KOPT-K1 (cell line): ENCODE data around the gene SLC5A11.
"Not testable (repeated sequence)": the region's sequence is repeated elsewhere in the genome, so short reads cannot be mapped to it uniquely, and the experiment has no call there.

ENCODE experiments used
- H3K27ac ChIP-seq: fragments of 200-600 bp; sonication (generic); 2 replicates; pipeline ENCODE4 v1.5.1; 2016; ENCODE audit warnings: antibody characterized with exemption, mild to moderate bottlenecking, low read depth, low read length; ENCODE audit not compliant: poor library complexity, severe bottlenecking
- H3K36me3 ChIP-seq: fragments of 200-600 bp; sonication (generic); 2 replicates; pipeline ENCODE4 v1.5.1; 2017; ENCODE audit warnings: antibody characterized with exemption, mild to moderate bottlenecking, low read length, moderate library complexity; ENCODE audit not compliant: insufficient read depth
- H3K9me3 ChIP-seq: fragments of 200-600 bp; sonication (generic); 2 replicates; pipeline ENCODE4 v1.5.1; 2017; ENCODE audit warnings: antibody characterized with exemption, low read length, mild to moderate bottlenecking; ENCODE audit not compliant: insufficient read depth, poor library complexity, severe bottlenecking

The SLC5A11 gene

GRCh38 chr16:24847358-24847664, 1.5 kb downstream of the SLC5A11 start:
- Histone ChIP-seq H3K9me3 (no peaks in the 10 kb centered on the region), H3K36me3 (no peaks in the 10 kb centered on the region), H3K27ac (no peak overlapping the region)

DNA sequence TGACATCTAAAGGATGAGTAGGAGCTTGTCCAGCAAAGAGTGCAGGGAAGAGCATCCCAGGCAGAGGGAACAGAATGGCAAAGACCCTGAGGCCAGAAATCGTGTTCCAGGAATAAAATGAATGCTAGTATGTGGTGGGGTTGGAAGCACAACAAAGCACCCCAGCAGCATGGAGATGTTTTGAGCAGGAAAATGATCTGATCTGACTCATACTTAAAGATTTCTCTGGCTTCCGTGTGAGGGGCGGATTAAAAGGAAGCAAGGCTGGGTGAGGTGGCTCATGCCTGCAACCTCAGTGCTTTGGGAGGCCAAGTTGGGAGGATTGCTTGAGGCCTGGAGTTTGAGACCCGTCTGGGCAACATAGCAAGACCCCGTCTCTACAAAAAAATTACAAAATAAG, 2.3 kb downstream of the SLC5A11 start:
- Histone ChIP-seq H3K27ac (no peak overlapping the region), H3K9me3 (no peaks in the 10 kb centered on the region), H3K36me3 (no peaks in the 10 kb centered on the region)

GRCh38 chr16:24849641-24850040, 3.9 kb downstream of the SLC5A11 start:
- Histone ChIP-seq H3K9me3 (no peaks in the 10 kb centered on the region), H3K27ac (no peak overlapping the region)

GRCh38 chr16:24850289-24850938, 4.7 kb downstream of the SLC5A11 start:
- Histone ChIP-seq H3K9me3 (no peaks in the 10 kb centered on the region), H3K36me3 (no peaks in the 10 kb centered on the region), H3K27ac (no peak overlapping the region)

More at GRCh38 chr16:24849641-24850040, 3.9 kb downstream of the SLC5A11 start:
- no peaks in the 10 kb centered on the region for H3K36me3 ChIP-seq

GRCh38 chr16:24851700-24852099, 5.9 kb downstream of the SLC5A11 start:
- Histone ChIP-seq H3K9me3 (no peaks in the 10 kb centered on the region), H3K27ac (no peak overlapping the region)

GRCh38 chr16:24852281-24852721, 6.5 kb downstream of the SLC5A11 start:
- no peaks in the 10 kb centered on the region for H3K36me3 ChIP-seq
- H3K27ac ChIP-seq, result no peak overlapping the region
- H3K9me3 ChIP-seq, result no peaks in the 10 kb centered on the region

More at GRCh38 chr16:24851700-24852099, 5.9 kb downstream of the SLC5A11 start:
- H3K36me3 ChIP-seq, result no peaks in the 10 kb centered on the region

- Histone ChIP-seq H3K36me3 (no peaks in the 10 kb centered on the region), H3K9me3 (no peaks in the 10 kb centered on the region), H3K27ac (no peak overlapping the region)
Measured at GRCh38 chr16:24853169-24853824, 7.5 kb downstream of the SLC5A11 start.

DNA sequence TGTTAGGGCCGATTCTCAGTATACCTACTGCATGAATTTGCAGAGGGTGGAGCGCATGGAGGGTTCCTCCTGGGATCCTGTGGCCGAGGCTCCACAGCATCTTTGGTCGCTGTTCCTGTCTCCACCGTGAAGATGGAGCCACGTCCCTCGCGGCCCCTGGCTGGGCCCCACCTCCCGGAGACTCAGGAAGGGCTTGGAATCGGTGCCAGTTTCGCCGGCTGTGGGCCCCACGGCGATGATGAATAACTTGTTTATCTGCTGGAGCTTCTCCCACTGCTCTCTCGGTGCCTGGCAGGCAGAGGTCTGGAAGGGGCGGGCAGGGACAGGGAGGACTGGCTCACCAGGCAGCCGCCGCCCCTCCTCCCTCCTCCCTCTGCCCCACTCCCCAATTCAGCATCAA, 8.1 kb downstream of the SLC5A11 start:
- Histone ChIP-seq H3K9me3 (no peaks in the 10 kb centered on the region), H3K27ac (no peak overlapping the region), H3K36me3 (no peaks in the 10 kb centered on the region)

- Histone ChIP-seq H3K36me3 (no peaks in the 10 kb centered on the region), H3K9me3 (no peaks in the 10 kb centered on the region), H3K27ac (no peak overlapping the region)
Measured at GRCh38 chr16:24854607-24855171, 8.9 kb downstream of the SLC5A11 start.

DNA sequence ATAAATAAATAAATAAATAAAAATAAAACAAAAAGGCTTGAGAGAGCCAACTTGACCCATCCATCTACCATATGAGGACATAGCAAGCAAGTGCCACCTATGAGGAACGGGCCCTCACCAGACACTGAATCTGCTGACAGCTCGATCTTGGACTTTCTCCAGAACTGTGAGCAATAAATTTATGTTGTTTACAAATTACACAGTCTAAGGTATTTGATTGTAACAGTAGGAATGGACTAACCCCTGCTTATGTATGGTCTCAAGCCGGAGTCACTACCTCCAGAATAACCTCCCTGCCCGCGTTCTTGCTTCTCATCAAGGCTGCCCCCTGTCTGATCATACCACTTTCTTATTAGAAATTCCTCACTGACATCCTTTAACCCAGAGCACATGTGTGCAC, 9.9 kb downstream of the SLC5A11 start:
- H3K9me3 ChIP-seq, result no peaks in the 10 kb centered on the region
- no peaks in the 10 kb centered on the region for H3K36me3 ChIP-seq
- no peak overlapping the region for H3K27ac ChIP-seq

DNA sequence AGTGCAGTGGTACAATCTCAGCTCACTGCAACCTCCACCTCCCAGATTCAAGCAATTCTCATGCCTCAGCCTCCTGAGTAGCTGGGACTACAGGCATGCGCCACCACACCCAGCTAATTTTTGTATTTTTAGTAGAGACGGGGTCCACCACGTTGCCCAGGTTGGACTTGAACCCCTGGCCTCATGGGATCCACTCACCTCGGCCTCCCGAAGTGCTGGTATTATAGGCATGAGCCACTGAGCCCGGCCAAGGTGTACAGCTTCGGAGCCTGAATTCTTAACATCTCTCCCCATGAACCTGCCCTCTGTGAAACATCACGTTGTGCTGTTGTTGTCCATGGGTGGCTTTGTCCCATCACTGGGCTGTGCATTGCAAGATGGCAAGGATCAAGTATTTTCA, 11.1 kb downstream of the SLC5A11 start:
- H3K27ac ChIP-seq, H3K9me3 ChIP-seq, H3K36me3 ChIP-seq: not testable (repeated sequence)

- Histone ChIP-seq H3K27ac (no peak overlapping the region), H3K36me3 (no peaks in the 10 kb centered on the region), H3K9me3 (no peaks in the 10 kb centered on the region)
Measured at GRCh38 chr16:24858219-24859041, 12.7 kb downstream of the SLC5A11 start.

GRCh38 chr16:24861461-24861860, 15.7 kb downstream of the SLC5A11 start:
- H3K27ac ChIP-seq, result no peak overlapping the region
- no peaks in the 10 kb centered on the region for H3K36me3 ChIP-seq
- H3K9me3 ChIP-seq, result peaks cover 7% of the 10 kb centered on the region

- Histone ChIP-seq H3K9me3 (peaks cover 7% of the 10 kb centered on the region), H3K27ac (no peak overlapping the region), H3K36me3 (no peaks in the 10 kb centered on the region)
Measured at GRCh38 chr16:24863582-24864437, 18.0 kb downstream of the SLC5A11 start.
